HG02763 (cell line): ENCODE results near the gene ZNF865.
A peak's percentile ranks its signal among the peaks of the same experiment; 100 is the strongest.
"Not testable (repeated sequence)": the region's sequence is repeated elsewhere in the genome, so short reads cannot be mapped to it uniquely, and the experiment has no call there.

Experiments
- ATAC-seq: cut with Tn5 transposase; IDR thresholded peaks from one replicate; pipeline ENCODE4 v1.9.1; 2021; ENCODE audit warnings: mild to moderate bottlenecking, moderate library complexity; ENCODE audit not compliant: unreplicated experiment

ZNF865 gene

DNA sequence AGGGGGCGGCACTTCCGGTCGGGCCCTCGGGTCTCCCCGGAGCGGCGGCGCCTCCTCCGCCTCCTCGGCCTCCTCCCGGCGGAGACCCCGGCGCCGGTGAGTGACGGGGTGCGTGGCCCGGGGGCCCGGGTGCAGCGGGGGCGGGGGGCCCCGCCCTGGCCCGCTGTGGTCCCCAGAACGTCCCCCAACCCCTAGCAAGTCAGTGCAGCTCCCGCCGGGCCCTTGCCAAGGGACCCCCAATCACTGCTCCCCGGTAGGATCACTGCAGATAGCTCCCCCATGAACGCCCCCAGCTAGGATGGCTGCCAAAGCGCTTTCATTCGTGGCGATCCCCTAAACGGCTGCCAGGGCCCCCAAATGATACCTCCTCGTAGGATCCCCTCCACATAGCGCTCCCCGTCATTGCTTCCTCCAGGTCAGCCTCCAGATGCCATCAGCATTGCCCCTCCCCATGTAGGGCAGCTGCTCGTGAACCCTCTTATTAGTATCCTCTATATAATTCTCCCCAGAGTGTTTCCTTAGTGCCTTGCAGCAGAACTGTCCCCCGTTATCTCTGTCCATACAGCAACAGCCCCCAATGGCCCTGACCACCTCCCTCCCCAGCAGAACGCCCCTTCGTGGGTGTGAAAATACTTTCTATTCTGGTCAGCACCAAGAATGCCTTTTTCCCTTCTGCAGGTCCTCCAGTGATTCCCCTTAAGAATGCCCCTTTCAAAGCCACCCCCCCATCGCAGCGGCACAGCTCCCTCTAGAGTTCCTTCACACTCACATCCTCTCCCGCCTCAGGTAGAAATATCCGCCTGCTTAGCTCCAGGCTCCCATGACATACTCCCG lies at the start of gene ZNF865:
Gene ZNF865, plus strand, starts transcription at position 11 of the 834 bp plus-strand sequence. CDS start 7,972 bp downstream, outside the sequence.
- ATAC-seq: peak; percentile 4

DNA sequence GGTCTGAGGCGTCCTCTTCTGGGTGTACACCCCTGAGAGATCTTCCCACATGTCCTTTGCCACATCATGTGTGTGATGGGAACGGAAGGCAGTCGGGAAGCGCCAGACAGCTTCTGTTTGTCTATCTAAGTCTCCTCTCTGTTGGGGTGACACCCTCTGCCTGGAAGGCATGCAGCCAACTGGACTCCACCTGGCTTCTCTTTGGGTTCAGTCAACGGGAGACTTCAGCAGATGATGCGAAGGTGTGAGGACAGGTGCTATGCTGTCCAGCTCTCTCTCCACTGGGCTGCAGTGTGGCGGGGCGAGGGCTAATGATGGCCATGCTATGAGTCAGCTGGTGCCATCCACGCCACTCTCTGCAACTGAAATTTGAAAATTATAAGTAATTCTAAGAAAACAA lies 45.8 kb upstream of the ZNF865 start:
- ATAC-seq: no peak

DNA sequence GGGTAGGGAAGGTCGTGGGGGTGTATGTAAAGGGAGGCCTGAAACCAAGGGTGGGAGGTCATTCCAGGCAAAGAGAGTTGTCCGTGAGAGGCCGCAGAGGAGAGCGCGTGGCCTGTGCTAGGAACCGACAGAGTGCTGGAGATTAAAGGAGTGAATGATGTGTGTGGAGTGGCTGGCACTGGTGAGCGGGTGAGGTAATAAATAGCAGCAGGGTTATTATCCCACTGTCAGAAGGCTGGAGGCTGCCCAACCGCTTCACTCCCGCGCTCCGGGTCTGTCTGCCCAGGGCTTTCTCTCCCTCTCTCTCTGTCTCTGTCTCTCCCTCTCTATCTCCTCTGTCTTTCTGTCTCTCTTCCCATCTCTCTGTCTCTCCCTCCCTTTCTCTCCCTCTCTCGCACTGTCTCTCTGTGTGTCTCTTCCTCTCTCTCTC lies 42.2 kb upstream of the ZNF865 start:
- no peak for ATAC-seq

DNA sequence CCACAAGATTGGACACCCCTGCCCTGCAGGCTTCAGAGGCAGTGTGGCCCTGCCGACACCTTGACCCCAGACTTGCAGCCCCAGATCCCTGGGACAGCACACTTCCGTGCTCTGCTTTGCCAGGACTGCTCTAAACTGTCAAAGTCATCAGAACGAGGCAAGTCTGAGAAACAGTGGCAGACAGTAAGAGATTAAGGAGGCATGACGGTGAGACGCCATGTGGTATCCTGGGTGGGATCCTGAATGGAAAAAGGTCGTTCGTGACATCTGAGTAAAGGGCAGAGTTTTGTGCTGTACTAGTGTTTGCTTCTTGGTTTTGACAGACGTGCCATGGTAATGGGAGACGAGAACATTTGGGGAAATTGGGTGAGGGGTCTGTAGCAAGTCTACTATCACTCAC lies 38.6 kb upstream of the ZNF865 start:
- no peak for ATAC-seq

DNA sequence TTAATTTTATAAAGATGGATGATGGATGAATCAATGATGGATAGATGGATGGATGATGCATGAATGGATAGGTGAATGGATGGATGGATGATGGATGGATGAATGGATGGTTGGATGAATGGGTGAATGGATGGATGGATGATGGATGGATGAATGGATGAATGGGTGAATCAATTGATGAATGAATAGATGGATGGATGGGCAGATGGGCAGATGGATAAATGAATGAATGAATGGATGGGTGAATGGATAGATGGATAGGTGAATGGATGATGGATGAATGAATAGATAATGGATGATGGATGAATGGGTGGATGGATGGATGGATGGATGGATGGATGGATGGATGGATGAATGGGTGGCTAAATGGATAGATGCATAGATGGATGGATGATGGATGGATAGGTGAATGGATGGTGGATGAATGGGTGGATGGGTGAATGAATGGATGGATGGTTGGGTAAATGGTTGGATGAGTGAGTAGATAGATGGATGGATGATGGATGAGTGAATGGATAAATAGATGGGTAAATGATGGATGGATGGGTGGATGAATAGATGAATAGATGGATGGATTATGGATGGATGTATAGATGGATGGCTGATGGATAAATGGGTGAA lies 37.6 kb upstream of the ZNF865 start:
- no peak for ATAC-seq

DNA sequence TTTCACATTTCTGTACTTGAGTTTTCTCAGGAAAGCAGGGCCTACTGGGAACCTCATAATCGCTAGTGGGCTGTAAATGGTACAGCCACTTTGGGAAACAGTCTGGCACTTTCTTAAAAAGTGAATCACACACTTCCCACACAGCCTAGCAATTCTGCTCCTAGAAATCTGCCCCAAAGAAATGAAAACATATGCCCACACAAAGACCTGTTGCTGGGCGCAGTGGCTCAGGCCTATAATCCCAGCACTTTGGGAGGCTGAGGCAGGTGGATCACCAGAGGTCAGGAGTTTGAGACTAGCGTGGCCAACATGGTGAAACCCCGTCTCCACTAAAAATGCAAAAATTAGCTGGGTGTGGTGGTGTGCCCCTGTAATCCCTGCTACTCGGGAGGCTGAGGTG lies 36.0 kb upstream of the ZNF865 start:
- not testable (repeated sequence) for ATAC-seq

DNA sequence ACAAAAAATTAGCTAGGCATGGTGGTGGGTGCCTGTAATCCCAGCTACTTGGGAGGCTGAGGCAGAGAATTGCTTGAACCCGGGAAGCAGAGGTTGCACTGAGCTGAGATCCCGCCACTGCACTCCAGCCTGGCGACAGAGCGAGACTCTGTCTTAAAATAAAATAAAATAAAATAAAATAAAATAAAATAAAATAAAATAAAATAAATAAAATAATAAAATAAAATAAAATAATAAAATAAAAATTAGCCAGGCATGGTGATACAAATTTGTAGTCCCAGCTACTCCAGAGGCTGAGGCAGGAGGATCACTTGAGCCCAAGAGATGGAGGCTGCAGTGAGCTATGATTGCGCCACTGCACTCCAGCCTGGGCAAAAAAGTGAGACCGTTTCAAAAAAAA lies 31.5 kb upstream of the ZNF865 start:
- not testable (repeated sequence) for ATAC-seq

DNA sequence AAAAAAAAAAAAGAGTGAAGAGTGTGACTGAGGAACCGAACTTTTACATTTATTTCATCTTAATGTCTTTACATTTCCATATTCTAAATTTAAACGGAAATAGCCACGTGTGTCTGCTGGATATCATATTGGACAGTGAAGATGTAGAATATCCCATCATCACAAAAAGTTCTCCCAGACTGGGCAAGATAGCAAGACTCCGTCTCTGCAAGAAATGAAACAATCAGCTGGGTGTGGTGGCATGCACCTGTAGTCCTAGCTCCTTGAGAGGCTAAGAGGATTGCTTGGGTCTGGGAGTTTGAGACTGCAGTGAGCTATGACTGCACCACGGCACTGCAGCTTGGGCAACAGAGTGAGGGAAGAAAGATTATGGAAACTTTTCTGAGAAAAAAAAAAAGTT lies 28.7 kb upstream of the ZNF865 start:
- no peak for ATAC-seq

DNA sequence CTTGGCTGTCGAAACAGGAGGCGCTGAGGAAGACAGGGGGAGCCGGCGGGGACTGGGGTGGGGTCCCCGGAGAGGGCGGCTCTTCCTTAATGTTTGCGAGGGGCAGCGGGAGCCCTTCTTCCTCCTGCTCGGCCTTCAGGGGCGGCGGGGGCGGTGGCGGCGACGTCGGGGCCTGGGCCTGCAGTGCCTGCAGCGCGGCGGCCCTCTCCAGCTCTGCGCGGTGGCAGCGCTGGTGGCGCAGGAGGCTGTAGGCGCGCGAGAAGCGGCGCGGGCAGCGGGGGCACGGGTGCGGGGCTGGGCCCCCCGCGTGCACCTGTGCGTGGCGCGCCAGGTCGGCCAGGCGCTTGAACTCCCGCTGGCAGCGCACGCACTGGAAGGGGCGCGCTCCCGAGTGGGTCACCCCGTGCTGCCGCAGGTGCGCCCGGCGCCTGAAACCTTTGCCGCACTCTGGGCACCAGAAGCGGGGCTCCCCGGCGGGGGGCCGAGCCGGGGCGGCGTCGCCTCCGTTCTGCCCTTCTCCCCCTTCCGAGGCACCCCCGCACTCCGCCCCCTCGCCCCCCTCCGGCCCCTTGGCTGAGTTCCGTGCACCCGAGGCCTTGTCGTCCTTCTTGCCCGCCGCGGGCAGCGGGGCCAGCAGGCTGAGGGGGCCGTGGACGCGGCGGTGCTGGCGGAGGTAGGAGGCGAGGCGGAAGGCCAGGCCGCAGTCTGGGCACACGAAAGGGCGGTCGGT lies 27.3 kb upstream of the ZNF865 start:
- ATAC-seq: no peak

DNA sequence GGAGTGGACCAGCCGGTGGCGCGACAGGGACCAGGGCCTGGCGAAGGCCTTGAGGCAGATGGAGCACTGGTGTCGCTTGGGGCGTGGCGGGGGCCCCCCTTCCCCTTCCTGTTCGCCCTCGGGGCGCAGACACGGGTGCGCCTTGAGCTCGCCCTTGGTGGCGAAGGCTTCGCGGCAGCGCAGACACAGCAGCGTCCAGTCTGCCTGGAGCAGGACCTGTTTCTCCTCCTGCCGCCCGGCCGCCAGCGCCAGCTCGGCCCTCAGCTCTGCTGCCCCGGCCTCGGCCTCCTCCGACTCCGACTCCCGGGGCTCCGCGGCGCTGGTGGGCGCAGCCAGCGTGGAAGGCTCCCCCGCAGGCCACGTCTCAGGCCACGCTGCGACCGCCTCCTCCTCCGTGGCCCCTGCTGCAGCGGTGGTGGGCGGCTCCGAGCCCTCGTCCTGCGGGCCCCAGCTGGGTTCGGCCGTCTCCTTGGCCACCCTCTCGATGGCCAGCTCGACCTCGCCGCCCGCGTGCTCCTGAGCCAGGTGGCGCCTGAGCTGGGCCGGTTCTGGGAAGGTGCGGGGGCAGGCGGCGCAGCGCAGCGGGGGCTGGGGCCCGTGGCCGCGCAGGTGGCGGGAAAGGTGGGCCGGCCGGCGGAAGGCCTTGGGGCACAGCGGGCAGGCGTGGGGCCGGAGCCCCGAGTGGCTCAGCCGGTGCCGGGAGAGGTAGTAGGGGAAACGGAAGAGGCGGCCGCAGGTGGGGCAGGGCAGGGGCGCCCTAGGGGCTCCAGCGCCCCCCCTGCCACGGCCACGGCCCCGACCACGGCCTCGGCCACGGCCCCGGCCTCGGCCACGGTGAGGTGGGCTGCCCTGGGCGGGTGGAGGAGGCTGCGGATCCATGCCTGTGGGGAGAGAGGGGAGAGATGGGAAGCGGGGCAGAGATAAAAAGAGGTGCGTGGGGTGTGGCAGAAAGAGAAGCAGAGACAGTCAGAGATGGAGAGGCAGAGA lies 26.4 kb upstream of the ZNF865 start:
- no peak for ATAC-seq

DNA sequence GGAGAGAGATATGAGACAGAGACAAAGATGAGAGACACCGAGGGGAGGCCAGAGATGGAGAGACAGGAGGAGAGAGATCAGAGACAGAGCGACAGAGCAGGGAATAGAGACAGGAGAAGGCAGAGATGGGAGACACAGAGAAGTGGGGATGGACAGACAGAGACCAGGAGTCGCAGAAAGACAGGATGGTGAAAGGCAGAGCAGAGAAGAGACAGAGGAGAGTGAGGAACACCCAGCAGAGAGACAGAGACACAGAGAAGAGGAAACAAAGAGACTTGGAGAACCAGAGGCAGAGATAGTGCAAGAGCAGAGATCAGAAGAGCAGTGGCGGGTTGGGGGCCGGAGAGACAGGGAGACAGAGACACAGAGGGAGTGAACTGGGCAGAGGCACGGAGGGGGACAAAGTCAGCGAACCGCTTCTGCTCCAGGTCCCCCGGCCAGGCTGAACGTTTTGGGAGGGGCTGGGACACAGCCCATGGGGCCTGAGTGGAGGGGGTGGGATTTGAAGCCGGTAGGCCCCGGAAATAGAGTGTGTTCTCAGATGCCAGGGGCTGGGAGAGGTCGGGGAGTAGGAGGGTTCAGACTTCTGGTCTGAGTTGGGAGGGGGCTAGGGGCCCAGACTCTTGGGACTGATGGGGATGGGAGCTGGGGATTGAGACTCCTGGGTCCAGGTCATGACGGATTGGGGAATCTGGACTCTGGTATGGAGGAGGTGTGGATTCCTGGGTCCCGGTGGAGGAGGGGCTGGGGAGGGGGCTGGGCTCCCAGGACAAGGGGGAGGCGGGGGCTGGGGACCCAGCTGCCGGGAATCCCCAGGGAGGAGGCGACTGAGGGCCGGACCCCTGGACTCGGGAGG lies 25.5 kb upstream of the ZNF865 start:
- no peak for ATAC-seq

DNA sequence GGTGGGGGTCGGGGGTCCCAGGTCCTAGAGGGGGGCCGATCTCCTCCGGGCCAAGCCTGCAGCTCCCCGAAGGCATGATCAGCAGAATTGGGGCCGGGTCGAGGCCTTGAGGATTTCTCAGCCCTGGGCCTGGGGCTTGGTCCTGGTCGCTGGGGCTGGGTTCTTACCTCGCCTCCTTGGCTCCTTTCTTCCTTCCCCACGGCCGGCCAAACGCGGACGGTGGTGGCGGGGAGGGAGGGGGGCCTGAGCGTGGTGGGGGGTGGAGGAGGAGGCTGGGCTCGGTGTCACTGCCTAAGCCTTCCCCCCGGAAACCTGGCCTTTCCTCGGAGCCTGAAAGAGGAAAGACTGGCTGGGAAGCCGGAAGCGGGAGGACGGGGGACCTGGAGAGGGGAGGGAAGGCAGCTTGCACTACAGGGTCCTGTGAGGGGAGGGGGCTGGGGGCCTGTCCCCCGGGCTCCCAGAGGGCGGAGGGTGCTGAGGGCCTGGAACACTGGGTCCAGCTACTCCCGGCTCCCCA lies 24.8 kb upstream of the ZNF865 start, which contains the start of gene ZNF579:
Gene ZNF579, minus strand, starts transcription at position 221 of the 517 bp plus-strand sequence. CDS start 1,209 bp downstream, outside the sequence.
- ATAC-seq: peak; percentile 44

DNA sequence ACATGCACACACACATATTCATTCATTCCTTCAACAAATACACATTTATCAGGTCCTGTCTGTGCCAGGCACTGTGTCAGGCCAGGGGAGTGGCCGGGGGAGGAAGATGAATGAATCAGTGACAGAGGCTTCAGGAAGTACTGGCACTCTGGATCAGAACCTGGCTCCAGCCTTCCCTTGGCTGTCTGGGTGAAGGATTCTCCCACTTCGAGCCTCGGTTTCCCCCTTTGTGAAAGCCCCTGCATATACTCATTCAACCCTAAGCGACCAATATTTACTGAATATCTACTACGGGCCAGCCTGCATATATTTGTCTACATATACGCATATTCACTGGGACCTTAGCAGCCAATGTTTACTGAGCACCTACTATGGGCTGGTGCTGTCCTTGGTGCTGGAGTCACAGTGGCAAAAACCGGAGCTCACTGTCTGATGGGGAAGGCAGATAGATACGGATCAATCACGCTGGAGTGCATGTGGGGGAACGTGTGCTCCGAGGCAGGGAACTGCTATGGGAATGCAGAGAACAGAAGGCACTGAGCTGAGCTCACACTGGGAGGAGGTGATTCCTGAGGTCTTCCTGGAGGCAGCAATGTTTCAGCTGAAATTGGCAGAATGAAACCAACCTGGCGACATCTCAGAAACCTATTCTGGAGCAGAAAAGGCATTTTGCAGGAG lies 24.2 kb upstream of the ZNF865 start:
- ATAC-seq: no peak

DNA sequence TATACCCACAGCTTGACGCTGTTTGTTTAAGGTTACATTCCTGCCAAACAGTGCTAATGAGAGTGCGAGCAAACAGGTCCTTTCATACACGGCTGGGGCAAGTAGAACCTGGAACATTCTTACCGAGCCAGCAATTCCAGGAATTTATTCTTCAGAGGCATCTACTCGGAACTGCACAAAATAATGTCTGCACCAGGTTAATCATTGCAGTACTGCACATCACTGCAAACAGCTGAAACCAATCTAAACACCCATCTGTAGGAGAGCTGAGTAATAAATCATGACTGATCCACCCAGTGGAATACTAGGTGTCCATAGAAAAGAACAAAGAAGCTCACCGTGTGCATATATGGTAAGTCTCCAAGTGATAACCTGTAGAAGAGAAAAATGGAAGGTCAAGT lies 23.6 kb upstream of the ZNF865 start:
- no peak for ATAC-seq

DNA sequence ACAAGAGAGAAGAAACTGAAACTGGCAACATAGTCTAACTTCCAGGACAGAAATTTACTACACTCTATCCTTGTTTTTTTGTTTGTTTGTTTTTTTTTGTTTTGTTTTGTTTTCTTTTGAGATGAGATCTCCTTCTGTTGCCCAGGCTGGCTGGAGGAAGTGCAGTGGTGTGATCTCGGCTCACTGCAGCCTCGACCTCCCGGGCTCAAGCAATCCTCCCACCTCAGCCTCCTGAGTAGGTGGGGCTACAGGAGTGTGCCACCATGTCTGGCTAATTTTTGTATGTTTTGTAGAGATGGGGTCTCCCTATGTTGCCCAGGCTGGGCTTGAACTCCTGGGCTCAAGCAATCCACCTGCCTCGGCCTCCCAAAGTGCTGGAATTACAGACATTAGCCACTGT lies 23.2 kb upstream of the ZNF865 start:
- ATAC-seq: not testable (repeated sequence)

DNA sequence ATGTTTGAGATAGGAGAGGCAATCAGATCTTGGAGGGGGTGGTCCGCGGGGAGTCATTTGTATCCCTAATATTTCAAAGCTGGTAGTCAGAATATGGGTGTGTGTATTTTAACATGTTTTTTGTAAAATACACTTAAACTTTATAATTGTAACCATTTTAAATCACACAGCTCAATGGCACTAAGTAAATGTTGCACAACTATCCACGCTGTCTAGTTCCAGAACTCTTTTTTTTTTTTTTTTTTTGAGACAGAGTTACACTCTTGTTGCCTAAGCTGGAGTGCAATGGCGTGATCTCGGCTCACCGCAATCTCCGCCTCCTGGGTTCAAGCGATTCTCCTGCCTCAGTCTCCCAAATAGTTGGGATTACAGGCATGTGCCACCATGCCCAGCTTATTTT lies 21.6 kb upstream of the ZNF865 start:
- ATAC-seq: not testable (repeated sequence)

DNA sequence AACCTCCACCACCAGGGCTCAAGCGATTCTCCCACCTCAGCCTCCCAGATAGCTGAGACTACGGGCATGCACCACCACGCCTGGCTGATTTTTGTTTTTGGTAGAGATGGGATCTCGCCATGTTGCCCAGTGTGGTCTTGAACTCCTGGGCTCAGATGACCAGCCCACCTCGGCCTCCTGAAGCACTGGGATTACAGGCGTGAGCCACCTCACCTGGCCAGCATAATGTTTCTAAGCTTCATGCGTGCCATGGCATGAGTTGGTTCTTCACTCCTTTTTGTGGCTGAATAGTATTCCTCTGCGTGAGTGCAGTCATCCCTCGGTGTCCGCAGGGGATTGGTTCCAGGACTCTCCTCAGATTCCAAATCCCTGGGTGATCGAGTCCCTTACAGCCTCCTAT lies 20.6 kb upstream of the ZNF865 start:
- no peak for ATAC-seq

DNA sequence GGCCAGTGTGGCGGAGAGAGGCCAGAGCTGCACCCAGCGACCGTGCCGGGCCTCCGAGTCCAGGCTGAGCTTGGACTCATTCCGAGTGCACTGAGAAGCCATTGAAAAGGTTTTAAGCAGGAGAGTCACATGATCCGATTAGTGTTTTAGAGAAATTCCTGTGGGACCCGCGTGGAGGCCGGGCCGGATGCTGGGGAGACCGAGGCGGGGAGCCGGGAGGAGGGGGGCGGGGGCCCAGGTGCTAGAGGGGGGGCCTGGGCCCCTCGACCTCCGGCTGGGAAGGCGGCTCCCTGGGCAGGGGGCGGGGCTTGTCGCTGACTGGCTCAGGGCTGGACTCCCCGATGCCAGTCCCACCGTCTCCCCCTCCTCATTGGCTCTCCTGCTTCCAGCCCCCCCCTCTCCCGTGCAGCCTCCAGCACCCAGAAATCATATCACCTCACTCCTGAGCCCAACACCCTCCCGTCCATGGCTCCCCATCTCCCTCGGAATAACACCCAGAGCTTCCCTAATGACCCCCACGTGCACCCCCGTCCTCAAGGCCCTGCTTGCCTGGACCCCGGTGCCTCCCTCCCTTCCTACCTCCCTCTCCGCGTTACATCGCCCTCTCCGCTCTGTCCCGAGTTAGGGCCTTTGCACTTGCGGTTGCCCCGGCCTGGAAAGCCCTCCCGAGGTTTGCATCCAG lies 19.6 kb upstream of the ZNF865 start:
- no peak for ATAC-seq
